ENCODE data around the gene OSBPL6. TPM values are rescaled to one million over a fixed set of nuclear protein-coding genes. Genes with fewer than 3 reads are reported as not detected.

The OSBPL6 gene
- total RNA-seq, 1 experiment from 2014 or later = 4.6 TPM

- Histone ChIP-seq H3T11ph (ENCODE audit: low read length) (no peak overlapping the region), H3K18ac (ENCODE audit: insufficient read length, low read depth, low read length) (no peak overlapping the region), H3K27me3 (ENCODE audit: insufficient read depth, low read length) (no peaks in the 10 kb centered on the region), H2BK15ac (ENCODE audit: low read depth, low read length) (no peak overlapping the region), H3K4ac (ENCODE audit: low read depth, low read length) (no peak overlapping the region), H4K8ac (replicated peaks; ENCODE audit: insufficient read length, low read depth, low read length) (no peak overlapping the region), H3K9me3 (ENCODE audit: control insufficient read depth, low read depth, low read length) (no peaks in the 10 kb centered on the region), H3K4me2 (ENCODE audit: insufficient read depth, insufficient read length, low read length) (no peak overlapping the region), H2BK120ac (ENCODE audit: low read depth, low read length, poor library complexity, severe bottlenecking) (no peak overlapping the region), H4K20me1 (ENCODE audit: control insufficient read depth, insufficient read depth, insufficient read length) (no peaks in the 10 kb centered on the region), H2BK20ac (ENCODE audit: low read depth, low read length, poor library complexity, severe bottlenecking) (no peak overlapping the region), H4K5ac (ENCODE audit: insufficient read length, low read depth, low read length) (no peak overlapping the region), H2AK5ac (ENCODE audit: insufficient read length, low read length) (no peak overlapping the region), H3K79me1 (ENCODE audit: insufficient read depth, low read depth, low read length, poor library complexity, severe bottlenecking) (no peaks in the 10 kb centered on the region), H3K23ac (ENCODE audit: insufficient read length, low read depth, low read length) (no peak overlapping the region), H3K23me2 (ENCODE audit: insufficient read length, low read depth, low read length, poor library complexity, severe bottlenecking) (no peaks in the 10 kb centered on the region), H3K9ac (ENCODE audit: extremely low read depth, insufficient read length, low read length) (no peak overlapping the region), H3K56ac (ENCODE audit: insufficient read length, low read depth, low read length) (no peak overlapping the region), H2BK5ac (ENCODE audit: insufficient read length, low read length) (no peak overlapping the region), H4K91ac (ENCODE audit: insufficient read length, low read depth, low read length) (no peak overlapping the region), H2AFZ (ENCODE audit: low read length) (no peak overlapping the region), H3K79me2 (ENCODE audit: insufficient read depth, low read length) (no peaks in the 10 kb centered on the region), H3K14ac (ENCODE audit: insufficient read depth, low read length) (no peak overlapping the region), H3K4me1 (ENCODE audit: insufficient read depth, low read length) (no peaks in the 10 kb centered on the region), H2BK12ac (ENCODE audit: insufficient read length, low read depth, low read length) (no peak overlapping the region), H3K27ac (ENCODE audit: insufficient read length, low read depth, low read length) (no peak overlapping the region)
- Mint-ChIP-seq H3K4me1 (no peaks in the 10 kb centered on the region), H3K27me3 (ENCODE audit: low read depth) (no peaks in the 10 kb centered on the region), H3K4me3 (no peak overlapping the region), H3K9me3 (peaks cover 4 to 6% of the 10 kb centered on the region in 2 experiments; a peak in 3 of 5 replicates), H3K27ac (no peak overlapping the region), H3K36me3 (ENCODE audit: insufficient read depth in 1 of 3, low read depth in 3 of 3) (peaks cover 0 to 10% (median 4%) of the 10 kb centered on the region in 3 experiments; a peak in 2 of 7 replicates)
- DNase-seq = no peak
- TF ChIP-seq CTCF (conservative IDR thresholded peaks at IDR 0.05) = no peak
These were observed 97.4 kb downstream of the OSBPL6 start for GRCh38 chr2:178291703-178292102.

Measured in H9 (cell line).